ENCODE data around the gene UQCC2.

Gene UQCC2

DNA sequence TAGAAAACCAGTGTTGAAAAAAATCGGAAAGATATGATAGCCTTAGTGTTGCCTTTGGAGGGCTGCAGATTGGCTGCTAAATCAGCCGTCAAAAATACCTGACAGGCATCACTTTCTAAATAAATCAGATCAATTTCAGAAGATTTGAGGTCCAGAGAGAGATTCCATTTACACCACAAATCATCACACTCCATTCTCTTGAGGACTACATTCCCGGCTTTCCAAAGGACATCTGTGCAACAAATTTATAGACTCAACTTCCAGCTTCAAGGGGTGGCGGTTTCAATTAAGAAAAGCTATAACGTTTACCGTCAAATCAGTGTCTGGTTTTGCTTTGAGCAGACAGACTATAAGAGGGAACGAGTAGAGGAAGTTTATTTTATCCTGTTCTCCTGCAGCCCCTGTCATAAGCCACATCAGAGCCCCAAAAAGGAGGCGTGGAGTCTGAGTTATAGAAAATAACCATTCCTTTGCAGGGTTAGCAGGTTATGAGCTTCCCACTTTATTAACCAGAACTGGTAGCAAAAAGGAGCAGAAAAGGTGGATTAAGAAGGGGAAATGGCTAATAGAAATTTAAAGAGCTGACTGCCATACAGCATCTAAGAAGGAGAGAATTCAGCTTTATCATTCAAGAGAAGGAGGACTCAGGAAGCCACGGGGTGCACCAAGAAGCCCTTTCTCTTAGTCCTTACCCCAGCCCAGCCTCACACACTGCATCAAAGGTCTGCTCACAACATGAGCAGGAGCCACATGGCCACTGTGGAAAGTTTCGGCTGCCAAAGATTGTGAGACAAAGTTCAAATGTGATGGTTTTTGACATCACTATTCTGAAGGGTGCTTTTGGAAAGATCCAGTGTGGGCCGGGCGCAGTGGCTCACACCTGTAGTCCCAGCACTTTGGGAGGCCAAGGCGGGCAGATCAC, 12.9 kb upstream of the UQCC2 start:
- FAIRE-seq, result no peak

GRCh38 chr6:33723371-33724085, 12.0 kb upstream of the UQCC2 start:
- no peak for FAIRE-seq

DNA sequence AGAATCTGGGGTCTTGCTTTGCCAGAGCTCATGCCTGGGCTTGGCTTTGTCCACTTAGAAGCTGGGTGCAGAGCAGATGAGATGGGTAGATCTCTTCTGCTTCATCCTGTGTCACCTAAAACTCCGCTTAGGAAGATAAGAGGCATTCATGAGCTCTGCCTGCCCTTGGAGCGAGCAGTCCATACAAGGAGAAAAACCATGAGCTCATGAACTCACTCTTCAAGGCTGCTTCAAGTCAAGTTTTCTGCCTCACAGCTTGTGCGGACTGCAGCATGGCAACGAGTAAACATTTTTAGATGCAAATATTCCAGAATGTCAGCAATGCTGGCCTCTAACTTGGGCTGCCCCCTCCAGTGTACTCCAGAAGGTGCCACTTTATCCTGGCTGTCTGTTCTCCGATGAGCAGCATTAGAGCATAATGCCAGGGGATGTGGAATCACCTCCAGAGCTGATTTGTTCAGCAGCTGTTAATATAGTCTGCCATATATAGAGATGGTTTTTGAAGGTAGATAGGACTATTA, 10.7 kb upstream of the UQCC2 start:
- no peak for FAIRE-seq

DNA sequence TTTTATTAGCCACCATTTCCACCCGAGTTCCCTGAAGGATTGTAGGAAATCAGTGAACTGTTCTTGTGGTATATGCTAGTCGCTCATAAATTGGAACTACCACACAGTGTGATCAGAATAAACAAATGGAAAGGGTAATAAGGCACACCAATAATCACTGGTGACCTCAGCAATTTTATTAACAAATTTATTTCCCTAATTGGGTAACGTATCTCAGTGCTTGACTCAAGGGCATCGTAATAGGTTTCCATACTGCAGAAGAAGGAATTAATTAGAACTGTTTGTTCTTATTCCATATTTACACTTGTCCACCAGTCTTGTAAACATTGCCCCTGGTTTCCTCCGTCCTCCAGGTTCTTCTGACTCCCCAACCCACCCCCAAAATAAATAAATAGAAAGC, 10.0 kb upstream of the UQCC2 start:
- FAIRE-seq, result no peak

DNA sequence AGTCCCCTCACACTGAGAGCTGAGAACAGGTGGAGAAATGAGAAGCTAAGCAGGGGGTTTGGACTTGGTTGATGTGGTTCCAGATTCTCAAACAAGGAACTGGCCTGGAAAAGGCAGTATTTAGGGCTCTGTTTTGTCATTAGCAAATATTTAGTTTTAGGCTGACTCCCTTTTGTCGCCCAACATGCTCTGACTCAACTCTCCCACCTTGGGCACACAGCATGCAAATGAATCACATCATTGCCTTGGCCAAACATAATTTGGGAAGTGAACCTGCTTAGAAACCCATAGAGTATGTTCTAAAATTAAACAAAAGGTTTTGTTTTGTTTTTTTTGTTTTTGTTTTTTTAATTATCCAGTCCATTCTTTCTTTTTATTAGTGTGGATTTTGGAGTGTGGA, 9.5 kb upstream of the UQCC2 start:
- FAIRE-seq, result no peak

DNA sequence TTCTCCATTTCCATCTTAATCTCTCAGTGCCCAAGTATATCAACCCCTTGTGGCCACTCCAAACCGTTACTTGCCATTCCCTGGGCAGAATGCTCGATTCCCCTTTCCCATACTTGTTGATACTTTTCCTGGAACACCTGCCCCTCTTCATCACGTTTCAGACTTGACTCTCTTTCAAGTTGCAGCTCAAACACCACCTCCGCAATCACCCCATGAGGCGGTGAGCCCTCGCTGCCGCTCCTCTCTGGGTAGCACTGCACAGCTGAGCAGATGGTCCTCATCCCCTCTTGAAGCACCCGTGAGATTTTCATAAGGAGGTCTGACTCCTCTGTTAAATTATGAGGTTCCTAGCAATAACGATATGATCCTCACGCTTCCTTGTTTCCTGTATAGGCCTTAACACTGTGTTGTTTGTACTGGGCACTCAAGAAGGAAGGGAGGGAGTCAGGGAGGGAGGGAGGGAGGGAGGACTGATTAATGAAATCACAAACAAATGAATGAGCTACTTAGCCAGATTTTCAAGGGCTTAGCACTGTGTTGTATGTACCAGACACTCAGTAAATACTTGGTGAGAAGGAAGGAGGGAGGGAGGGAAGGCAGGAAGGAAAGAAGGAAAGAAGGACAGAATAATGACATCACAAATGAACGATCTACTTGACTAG, 8.0 kb upstream of the UQCC2 start:
- no peak for FAIRE-seq

DNA sequence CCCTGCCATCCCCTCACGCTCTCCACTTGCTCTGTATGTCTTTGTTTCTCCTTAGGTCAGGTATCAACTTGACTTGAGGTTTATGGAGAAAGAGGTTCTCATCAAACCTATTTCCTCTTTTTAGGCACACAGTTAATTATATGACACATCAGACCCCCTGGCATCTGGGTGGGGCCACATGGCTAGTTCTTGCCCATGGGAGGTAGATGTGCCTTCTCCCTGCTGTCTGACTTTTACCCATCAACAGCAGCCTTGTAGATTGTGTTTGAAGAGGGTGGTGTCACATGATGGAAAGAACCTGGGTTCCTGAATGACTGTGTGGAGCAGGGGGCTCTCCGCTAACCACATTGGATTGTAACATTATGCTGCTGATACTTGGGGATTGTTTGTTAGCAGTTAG, 7.2 kb upstream of the UQCC2 start:
- FAIRE-seq, result no peak

- FAIRE-seq, result no peak
Observed at GRCh38 chr6:33717934-33718455, 6.5 kb upstream of the UQCC2 start.

DNA sequence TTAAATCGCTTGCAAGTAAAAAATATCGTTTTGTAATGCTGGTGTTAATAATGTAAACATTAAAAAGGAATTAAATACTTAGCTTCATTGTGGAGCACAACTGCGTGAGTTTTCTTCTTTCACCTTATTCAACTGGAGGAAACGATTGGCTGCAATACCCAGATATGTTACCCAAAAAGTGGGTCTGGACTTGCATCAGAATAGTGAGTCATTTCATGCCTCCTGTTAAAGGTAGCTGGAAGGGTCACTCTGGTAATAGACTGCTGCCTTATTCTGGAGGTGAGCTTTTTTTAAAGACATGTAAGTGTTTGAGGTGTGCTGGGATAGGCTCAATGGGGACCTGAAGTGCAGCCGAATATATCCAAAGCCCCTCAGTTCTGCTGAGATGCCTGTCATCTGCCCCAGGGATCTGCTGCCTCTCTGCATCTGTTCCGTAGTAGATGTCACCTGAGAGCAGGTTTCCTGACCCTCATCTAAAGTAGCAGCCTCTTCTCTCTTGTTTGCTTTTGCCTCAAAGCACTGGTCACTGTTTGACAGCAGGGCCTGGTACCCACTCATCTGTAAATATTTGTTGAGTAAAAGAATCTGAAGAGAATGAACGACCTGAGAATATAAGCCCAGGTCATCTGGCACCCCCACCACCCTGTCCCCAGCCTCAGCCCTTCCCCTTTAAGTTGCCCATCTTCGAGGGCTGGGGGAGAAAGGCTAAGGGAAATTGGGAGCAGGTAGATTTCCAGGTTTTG, 5.6 kb upstream of the UQCC2 start:
- FAIRE-seq, result no peak

GRCh38 chr6:33716379-33716778, 4.9 kb upstream of the UQCC2 start:
- no peak for FAIRE-seq

GRCh38 chr6:33714385-33715040, 3.0 kb upstream of the UQCC2 start:
- no peak for FAIRE-seq

- FAIRE-seq, result no peak
Observed at GRCh38 chr6:33713786-33714185, 2.3 kb upstream of the UQCC2 start.

GRCh38 chr6:33712914-33713313, 1.4 kb upstream of the UQCC2 start:
- FAIRE-seq, result no peak

DNA sequence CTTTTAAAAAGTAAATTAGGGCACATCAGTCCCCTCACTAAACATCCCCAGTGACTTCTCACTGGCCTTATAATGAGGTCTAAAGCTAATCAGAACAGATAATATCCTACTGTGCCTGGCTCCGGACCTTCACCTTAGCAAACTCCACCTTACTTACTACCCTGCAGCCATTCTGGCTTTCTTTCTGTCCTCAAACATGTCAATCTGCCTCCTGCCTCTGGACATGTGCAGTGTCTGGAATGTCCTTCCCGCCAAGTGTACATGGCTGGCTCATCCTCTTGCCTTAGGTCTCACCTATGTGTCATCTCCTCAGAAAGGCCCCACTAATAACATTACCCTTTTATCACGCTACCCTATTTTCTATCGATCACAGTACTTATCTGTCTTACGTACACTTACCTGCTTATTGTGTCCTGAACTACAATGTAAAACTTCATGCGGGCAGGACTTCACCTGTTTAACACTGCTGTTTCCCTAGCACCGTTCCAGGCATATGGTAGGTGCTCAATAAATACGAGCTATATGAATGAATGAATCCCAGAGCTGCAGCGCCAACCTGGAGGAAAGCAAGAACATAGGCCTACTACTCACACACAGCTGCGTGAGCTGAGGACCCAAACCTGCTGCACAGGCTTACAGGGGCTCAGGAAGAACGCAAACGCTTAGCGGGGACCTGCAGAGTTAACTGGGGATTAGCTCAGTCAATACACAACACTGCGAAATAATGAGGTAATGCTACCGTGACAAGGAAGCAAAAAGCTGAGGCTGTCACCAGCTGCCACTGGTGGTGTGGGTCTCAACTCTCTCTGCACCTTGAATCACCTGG, 991 bp downstream of the UQCC2 start:
- no peak for FAIRE-seq

GRCh38 chr6:33709605-33710295, 1.8 kb downstream of the UQCC2 start:
- FAIRE-seq, result no peak

GRCh38 chr6:33708516-33709204, 2.8 kb downstream of the UQCC2 start:
- no peak for FAIRE-seq

DNA sequence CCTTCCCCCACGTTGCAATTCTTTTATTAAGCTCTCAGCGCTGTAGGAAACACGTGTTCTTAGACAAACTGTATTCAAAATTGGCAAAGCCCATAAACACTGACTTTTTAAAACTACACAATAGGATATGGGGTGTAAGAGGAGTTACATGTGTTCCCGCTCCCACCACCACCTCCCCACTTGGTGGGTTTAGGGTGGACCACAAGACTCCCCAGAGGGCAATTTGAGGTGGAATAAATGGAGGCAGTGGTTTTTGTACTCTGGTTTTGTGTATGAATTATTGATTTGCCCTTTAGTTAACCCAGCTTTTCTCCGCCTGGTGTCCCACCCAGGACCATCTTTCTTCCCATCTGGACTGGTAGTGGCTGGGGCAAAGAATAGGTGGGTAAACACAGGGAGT, 3.7 kb downstream of the UQCC2 start:
- FAIRE-seq, result no peak

- no peak for FAIRE-seq
Observed at GRCh38 chr6:33705955-33706725, 5.4 kb downstream of the UQCC2 start.
